ENCODE results near the gene ZNF771. TPM values are rescaled to one million over a fixed set of nuclear protein-coding genes. Genes with fewer than 3 reads are reported as not detected.
A peak's percentile ranks its signal among the peaks of the same experiment; 100 is the strongest.

Gene ZNF771
- total and polyA plus RNA-seq, 9 of the 15 experiments (the other 6 are each of a cell fraction or from before 2014, with no cell fraction given): 1.5 to 12.6 (median 4.4) TPM

DNA sequence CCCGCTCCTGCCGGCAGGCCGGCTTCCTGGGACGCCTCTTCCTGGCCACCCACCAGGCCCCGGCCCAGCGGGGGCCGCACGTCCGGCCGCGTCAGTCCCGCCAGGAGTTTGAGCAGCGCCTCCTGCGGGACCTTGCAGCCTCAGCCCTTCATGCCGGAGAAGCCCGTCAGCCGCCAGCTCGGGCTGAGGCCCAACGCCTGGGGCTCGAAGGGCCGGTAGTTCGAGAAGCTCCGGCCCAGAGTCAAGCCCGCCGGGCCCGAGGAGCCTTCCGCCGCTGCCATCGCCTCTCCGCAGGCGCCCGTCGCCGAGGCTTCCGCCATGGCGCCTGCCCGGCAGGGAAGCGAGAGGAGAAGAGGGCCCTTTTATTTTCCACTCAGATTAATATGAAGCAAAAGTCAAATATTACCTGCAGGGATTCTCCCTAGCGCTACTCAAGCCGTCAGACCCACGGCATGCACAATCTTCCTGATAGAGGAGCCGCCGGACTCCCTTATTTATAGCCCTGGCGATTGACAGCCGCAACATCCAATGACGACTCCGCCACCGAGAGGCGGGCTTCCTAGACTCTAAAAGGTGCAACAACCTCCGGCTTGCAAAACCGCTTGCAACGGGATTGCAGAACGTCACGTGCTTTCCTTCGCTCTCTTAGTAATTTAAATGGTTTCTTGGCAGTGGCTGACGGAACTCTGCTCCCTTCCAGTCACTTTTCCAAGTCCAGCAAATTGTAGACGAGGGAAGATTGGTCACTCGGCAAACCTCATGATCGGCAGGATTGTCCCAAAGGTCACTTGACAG is 38.2 kb downstream of the ZNF771 start, which contains the start of gene SEPHS2 (continued):
- TF ChIP-seq, protein P1, sequence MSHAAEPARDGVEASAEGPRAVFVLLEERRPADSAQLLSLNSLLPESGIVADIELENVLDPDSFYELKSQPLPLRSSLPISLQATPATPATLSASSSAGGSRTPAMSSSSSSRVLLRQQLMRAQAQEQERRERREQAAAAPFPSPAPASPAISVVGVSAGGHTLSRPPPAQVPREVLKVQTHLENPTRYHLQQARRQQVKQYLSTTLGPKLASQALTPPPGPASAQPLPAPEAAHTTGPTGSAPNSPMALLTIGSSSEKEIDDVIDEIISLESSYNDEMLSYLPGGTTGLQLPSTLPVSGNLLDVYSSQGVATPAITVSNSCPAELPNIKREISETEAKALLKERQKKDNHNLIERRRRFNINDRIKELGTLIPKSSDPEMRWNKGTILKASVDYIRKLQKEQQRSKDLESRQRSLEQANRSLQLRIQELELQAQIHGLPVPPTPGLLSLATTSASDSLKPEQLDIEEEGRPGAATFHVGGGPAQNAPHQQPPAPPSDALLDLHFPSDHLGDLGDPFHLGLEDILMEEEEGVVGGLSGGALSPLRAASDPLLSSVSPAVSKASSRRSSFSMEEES (CRISPR knock-in tag; IDR thresholded peaks at IDR 0.05): peak; percentile 97
- TF ChIP-seq SREBF2 (CRISPR knock-in tag; IDR thresholded peaks at IDR 0.05): no peak
- TF ChIP-seq SMARCA5 (IDR thresholded peaks at IDR 0.05): no peak
- no peak for TF ChIP-seq ZNF785 (CRISPR knock-in tag; IDR thresholded peaks at IDR 0.05)
- TF ChIP-seq TCF7L2 (IDR thresholded peaks at IDR 0.05; ENCODE audit: low read depth, low read length): no peak
- TF ChIP-seq, protein P2, sequence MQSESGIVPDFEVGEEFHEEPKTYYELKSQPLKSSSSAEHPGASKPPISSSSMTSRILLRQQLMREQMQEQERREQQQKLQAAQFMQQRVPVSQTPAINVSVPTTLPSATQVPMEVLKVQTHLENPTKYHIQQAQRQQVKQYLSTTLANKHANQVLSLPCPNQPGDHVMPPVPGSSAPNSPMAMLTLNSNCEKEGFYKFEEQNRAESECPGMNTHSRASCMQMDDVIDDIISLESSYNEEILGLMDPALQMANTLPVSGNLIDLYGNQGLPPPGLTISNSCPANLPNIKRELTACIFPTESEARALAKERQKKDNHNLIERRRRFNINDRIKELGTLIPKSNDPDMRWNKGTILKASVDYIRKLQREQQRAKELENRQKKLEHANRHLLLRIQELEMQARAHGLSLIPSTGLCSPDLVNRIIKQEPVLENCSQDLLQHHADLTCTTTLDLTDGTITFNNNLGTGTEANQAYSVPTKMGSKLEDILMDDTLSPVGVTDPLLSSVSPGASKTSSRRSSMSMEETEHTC (IDR thresholded peaks at IDR 0.05): 0 out of 2 replicates have a peak, but pooled peaks have one; percentile 33
- TF ChIP-seq ZNF217 (CRISPR knock-in tag; IDR thresholded peaks at IDR 0.05): no peak
- TF ChIP-seq GATAD2A (IDR thresholded peaks at IDR 0.05): no peak
- TF ChIP-seq SMAD4 (CRISPR knock-in tag; conservative IDR thresholded peaks at IDR 0.05): peak; percentile 59; the same call in 1 of the 2 replicates
- TF ChIP-seq, protein P3, sequence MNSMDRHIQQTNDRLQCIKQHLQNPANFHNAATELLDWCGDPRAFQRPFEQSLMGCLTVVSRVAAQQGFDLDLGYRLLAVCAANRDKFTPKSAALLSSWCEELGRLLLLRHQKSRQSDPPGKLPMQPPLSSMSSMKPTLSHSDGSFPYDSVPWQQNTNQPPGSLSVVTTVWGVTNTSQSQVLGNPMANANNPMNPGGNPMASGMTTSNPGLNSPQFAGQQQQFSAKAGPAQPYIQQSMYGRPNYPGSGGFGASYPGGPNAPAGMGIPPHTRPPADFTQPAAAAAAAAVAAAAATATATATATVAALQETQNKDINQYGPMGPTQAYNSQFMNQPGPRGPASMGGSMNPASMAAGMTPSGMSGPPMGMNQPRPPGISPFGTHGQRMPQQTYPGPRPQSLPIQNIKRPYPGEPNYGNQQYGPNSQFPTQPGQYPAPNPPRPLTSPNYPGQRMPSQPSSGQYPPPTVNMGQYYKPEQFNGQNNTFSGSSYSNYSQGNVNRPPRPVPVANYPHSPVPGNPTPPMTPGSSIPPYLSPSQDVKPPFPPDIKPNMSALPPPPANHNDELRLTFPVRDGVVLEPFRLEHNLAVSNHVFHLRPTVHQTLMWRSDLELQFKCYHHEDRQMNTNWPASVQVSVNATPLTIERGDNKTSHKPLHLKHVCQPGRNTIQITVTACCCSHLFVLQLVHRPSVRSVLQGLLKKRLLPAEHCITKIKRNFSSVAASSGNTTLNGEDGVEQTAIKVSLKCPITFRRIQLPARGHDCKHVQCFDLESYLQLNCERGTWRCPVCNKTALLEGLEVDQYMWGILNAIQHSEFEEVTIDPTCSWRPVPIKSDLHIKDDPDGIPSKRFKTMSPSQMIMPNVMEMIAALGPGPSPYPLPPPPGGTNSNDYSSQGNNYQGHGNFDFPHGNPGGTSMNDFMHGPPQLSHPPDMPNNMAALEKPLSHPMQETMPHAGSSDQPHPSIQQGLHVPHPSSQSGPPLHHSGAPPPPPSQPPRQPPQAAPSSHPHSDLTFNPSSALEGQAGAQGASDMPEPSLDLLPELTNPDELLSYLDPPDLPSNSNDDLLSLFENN (IDR thresholded peaks at IDR 0.05; ENCODE audit: low read depth in 2 of 2, low read length in 2 of 2): peak in 1 of 2 experiments; percentile 95; a peak in 2 of 4 replicates
- TF ChIP-seq KLF16 (IDR thresholded peaks at IDR 0.05): no peak
- no peak for TF ChIP-seq C11orf30 (IDR thresholded peaks at IDR 0.05; ENCODE audit: low read depth)
- TF ChIP-seq, protein P4, sequence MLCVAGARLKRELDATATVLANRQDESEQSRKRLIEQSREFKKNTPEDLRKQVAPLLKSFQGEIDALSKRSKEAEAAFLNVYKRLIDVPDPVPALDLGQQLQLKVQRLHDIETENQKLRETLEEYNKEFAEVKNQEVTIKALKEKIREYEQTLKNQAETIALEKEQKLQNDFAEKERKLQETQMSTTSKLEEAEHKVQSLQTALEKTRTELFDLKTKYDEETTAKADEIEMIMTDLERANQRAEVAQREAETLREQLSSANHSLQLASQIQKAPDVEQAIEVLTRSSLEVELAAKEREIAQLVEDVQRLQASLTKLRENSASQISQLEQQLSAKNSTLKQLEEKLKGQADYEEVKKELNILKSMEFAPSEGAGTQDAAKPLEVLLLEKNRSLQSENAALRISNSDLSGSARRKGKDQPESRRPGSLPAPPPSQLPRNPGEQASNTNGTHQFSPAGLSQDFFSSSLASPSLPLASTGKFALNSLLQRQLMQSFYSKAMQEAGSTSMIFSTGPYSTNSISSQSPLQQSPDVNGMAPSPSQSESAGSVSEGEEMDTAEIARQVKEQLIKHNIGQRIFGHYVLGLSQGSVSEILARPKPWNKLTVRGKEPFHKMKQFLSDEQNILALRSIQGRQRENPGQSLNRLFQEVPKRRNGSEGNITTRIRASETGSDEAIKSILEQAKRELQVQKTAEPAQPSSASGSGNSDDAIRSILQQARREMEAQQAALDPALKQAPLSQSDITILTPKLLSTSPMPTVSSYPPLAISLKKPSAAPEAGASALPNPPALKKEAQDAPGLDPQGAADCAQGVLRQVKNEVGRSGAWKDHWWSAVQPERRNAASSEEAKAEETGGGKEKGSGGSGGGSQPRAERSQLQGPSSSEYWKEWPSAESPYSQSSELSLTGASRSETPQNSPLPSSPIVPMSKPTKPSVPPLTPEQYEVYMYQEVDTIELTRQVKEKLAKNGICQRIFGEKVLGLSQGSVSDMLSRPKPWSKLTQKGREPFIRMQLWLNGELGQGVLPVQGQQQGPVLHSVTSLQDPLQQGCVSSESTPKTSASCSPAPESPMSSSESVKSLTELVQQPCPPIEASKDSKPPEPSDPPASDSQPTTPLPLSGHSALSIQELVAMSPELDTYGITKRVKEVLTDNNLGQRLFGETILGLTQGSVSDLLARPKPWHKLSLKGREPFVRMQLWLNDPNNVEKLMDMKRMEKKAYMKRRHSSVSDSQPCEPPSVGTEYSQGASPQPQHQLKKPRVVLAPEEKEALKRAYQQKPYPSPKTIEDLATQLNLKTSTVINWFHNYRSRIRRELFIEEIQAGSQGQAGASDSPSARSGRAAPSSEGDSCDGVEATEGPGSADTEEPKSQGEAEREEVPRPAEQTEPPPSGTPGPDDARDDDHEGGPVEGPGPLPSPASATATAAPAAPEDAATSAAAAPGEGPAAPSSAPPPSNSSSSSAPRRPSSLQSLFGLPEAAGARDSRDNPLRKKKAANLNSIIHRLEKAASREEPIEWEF (CRISPR knock-in tag; IDR thresholded peaks at IDR 0.05): no peak
- TF ChIP-seq NFYB (IDR thresholded peaks at IDR 0.05; ENCODE audit: extremely low read depth, insufficient read length): peak; percentile 89
- TF ChIP-seq NCOR1 (IDR thresholded peaks at IDR 0.05): no peak; the same call in 1 of the 2 replicates
- peak; percentile 95 for TF ChIP-seq GTF2A2 (tag; IDR thresholded peaks at IDR 0.05)

All from K562 (cell line).